HG02798 (cell line): ENCODE measurements around the gene FEM1A.
"Not testable (repeated sequence)": the region's sequence is repeated elsewhere in the genome, so short reads cannot be mapped to it uniquely, and the experiment has no call there.

Source experiments
- ATAC-seq: cut with Tn5 transposase; IDR thresholded peaks from one replicate; pipeline ENCODE4 v1.9.1; 2021; ENCODE audit warnings: mild to moderate bottlenecking; ENCODE audit not compliant: unreplicated experiment, poor library complexity

The FEM1A gene

GRCh38 chr19:4773047-4773640, 18.4 kb upstream of the FEM1A start:
- no peak for ATAC-seq

- no peak for ATAC-seq
These were observed 17.4 kb upstream of the FEM1A start for GRCh38 chr19:4774136-4774535.

- no peak for ATAC-seq
These were observed 15.8 kb upstream of the FEM1A start for GRCh38 chr19:4775627-4776152.

- no peak for ATAC-seq
These were observed 14.9 kb upstream of the FEM1A start for GRCh38 chr19:4776436-4777211.

- not testable (repeated sequence) for ATAC-seq
These were observed 13.4 kb upstream of the FEM1A start for GRCh38 chr19:4778124-4778523.

GRCh38 chr19:4780860-4781259, 10.7 kb upstream of the FEM1A start:
- no peak for ATAC-seq

GRCh38 chr19:4781801-4782200, 9.7 kb upstream of the FEM1A start:
- no peak for ATAC-seq

GRCh38 chr19:4786412-4787016, 5.0 kb upstream of the FEM1A start:
- ATAC-seq: not testable (repeated sequence)

GRCh38 chr19:4792019-4792865, 708 bp downstream of the FEM1A start:
- not testable (repeated sequence) for ATAC-seq

- not testable (repeated sequence) for ATAC-seq
These were observed 1.3 kb downstream of the FEM1A start for GRCh38 chr19:4792866-4793195.

- not testable (repeated sequence) for ATAC-seq
These were observed 1.7 kb downstream of the FEM1A start for GRCh38 chr19:4793278-4793677.

- ATAC-seq: no peak
These were observed 3.4 kb downstream of the FEM1A start for GRCh38 chr19:4794971-4795370.

- ATAC-seq: no peak
These were observed 3.9 kb downstream of the FEM1A start for GRCh38 chr19:4795400-4795799.

- no peak for ATAC-seq
These were observed 9.1 kb downstream of the FEM1A start for GRCh38 chr19:4800591-4801081.

- no peak for ATAC-seq
These were observed 9.6 kb downstream of the FEM1A start for GRCh38 chr19:4801085-4801619.

- ATAC-seq: no peak
These were observed 11.2 kb downstream of the FEM1A start for GRCh38 chr19:4802711-4803110.

GRCh38 chr19:4803736-4804695, 12.5 kb downstream of the FEM1A start:
- ATAC-seq: no peak

GRCh38 chr19:4805140-4805539, 13.6 kb downstream of the FEM1A start:
- ATAC-seq: not testable (repeated sequence)

GRCh38 chr19:4806384-4806783, 14.8 kb downstream of the FEM1A start:
- ATAC-seq: no peak
